Fibroblast of lung (primary cell): Measurements from ENCODE around the gene SLC7A14. TPM values are rescaled to one million over a fixed set of nuclear protein-coding genes. Genes with fewer than 3 reads are reported as not detected.
A peak's percentile ranks its signal among the peaks of the same experiment; 100 is the strongest.

Experiments
- DNase-seq, 2 donors: peaks; one replicate each; pipeline versions ENCODE4 v3.0.0 to v3.0.0-alpha.2; 2010; ENCODE audit warnings: low read depth in 2 of 2
- H2AFZ ChIP-seq: 2 replicates; pipeline ENCODE4 v1.5.1; 2012; ENCODE audit warnings: low read length, control low read depth, inconsistent platforms
- H3K27ac ChIP-seq: 2 replicates; pipeline ENCODE4 v1.5.1; 2011; ENCODE audit warnings: low read length, control low read depth; ENCODE audit not compliant: insufficient read depth
- H3K27me3 ChIP-seq: 2 replicates; pipeline ENCODE4 v1.5.1; 2011; ENCODE audit warnings: mild to moderate bottlenecking, low read length; ENCODE audit not compliant: control insufficient read depth, insufficient read depth
- H3K36me3 ChIP-seq: 2 replicates; pipeline ENCODE4 v1.5.1; 2011; ENCODE audit warnings: low read length; ENCODE audit not compliant: control insufficient read depth, insufficient read depth
- H3K4me1 ChIP-seq: 2 replicates; pipeline ENCODE4 v1.5.1; 2011; ENCODE audit warnings: low read length; ENCODE audit not compliant: control insufficient read depth, insufficient read depth; ENCODE audit errors: extremely low read depth
- H3K4me2 ChIP-seq: 2 replicates; pipeline ENCODE4 v1.5.1; 2011; ENCODE audit warnings: low read length, control low read depth; ENCODE audit not compliant: insufficient read depth; ENCODE audit errors: extremely low read depth
- H3K4me3 ChIP-seq, 4 experiments: fragments of 200-600 bp in 1 of 4; sonication (generic) in 1 of 4; replicated peaks in 1 of 4; 2 replicates each; pipeline ENCODE4 v1.5.1; 2011 to 2016; ENCODE audit warnings: low read length in 4 of 4, low read depth in 3 of 4, mild to moderate bottlenecking in 3 of 4, control low read depth in 2 of 4, inconsistent platforms in 1 of 4, mixed read lengths in 1 of 4; ENCODE audit not compliant: insufficient read depth in 1 of 4; ENCODE audit errors: control extremely low read depth in 1 of 4
- H3K79me2 ChIP-seq: 2 replicates; pipeline ENCODE4 v1.5.1; 2012; ENCODE audit warnings: mild to moderate bottlenecking, low read length, inconsistent platforms; ENCODE audit not compliant: control insufficient read depth, insufficient read depth
- H3K9ac ChIP-seq: 2 replicates; pipeline ENCODE4 v1.5.1; 2011; ENCODE audit warnings: mild to moderate bottlenecking, low read length, control low read depth; ENCODE audit not compliant: insufficient read depth
- H3K9me3 ChIP-seq: 2 replicates; pipeline ENCODE4 v1.5.1; 2012; ENCODE audit warnings: low read depth, low read length; ENCODE audit not compliant: control insufficient read depth, insufficient read depth
- H4K20me1 ChIP-seq: 2 replicates; pipeline ENCODE4 v1.5.1; 2011; ENCODE audit warnings: low read length; ENCODE audit not compliant: control insufficient read depth, insufficient read depth; ENCODE audit errors: extremely low read depth
- EZH2 ChIP-seq: IDR thresholded peaks from 2 replicates; pipeline ENCODE4 v1.5.1; 2012; ENCODE audit warnings: low read length, control low read depth, mild to moderate bottlenecking; ENCODE audit errors: missing control alignments
- polyA plus RNA-seq, 2 donors: library from polyadenylated mRNA; depleted of rRNA in 1 of 2; stranded (reverse) in 1 of 2; unstranded in 1 of 2; fragments of >200 nt; gene quantifications; 2 replicates each; pipeline ENCODE4 v1.2.1, GENCODE V29; 2011 to 2012; ENCODE audit warnings: missing spikeins in 1 of 2
- total RNA-seq: library from RNA; depleted of rRNA; stranded (reverse); fragments of >200 nt; gene quantifications from 2 replicates; pipeline ENCODE4 v1.2.1, GENCODE V29; 2014
- TF ChIP-seq, protein P1 (sequence below), 2 donors: IDR thresholded peaks in 1 of 2; conservative IDR thresholded peaks in 1 of 2; 1 replicate in 1 of 2; 2 replicates in 1 of 2; pipeline ENCODE4 v1.5.1; 2011 to 2012; ENCODE audit warnings: low read length in 2 of 2, control low read depth in 1 of 2, inconsistent platforms in 1 of 2, low read depth in 1 of 2, mild to moderate bottlenecking in 1 of 2

Gene SLC7A14
- total and polyA plus RNA-seq, 2 donors (not counting 1 experiment from before 2014, with no cell fraction given): 1.3 to 3.4 TPM

DNA sequence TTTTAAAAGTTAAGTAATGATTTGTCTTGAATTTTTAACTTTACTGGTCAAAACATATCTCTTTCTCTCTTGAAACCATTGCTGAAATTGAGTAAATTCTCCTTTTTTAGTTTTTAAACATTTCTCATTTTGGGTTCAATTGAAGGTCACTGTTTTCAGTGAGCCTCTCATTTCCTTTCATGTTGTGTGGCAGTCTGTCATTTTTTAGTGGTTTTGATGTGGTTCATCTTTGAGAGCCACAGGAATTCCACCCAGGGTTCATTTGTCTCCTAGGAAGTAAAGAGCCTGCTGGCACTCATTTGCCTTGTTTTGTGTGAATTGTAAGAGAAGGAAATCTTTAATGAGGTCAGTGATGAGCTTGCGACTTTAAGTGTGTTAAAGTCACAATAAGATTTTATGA lies 156.8 kb downstream of the SLC7A14 start:
- Histone ChIP-seq H3K27me3 (no peaks in the 10 kb centered on the region), H3K36me3 (peaks cover 16% of the 10 kb centered on the region), H3K79me2 (peaks cover 75% of the 10 kb centered on the region), H2AFZ (no peak overlapping the region), H3K9ac (no peak overlapping the region), H3K9me3 (no peaks in the 10 kb centered on the region), H4K20me1 (no peaks in the 10 kb centered on the region), H3K4me1 (peaks cover 5% of the 10 kb centered on the region), H3K27ac (no peak overlapping the region), H3K4me3 (no peak overlapping the region), H3K4me2 (no peak overlapping the region)
- peak; percentile 59 to 91 for DNase-seq
- TF ChIP-seq, protein P1, sequence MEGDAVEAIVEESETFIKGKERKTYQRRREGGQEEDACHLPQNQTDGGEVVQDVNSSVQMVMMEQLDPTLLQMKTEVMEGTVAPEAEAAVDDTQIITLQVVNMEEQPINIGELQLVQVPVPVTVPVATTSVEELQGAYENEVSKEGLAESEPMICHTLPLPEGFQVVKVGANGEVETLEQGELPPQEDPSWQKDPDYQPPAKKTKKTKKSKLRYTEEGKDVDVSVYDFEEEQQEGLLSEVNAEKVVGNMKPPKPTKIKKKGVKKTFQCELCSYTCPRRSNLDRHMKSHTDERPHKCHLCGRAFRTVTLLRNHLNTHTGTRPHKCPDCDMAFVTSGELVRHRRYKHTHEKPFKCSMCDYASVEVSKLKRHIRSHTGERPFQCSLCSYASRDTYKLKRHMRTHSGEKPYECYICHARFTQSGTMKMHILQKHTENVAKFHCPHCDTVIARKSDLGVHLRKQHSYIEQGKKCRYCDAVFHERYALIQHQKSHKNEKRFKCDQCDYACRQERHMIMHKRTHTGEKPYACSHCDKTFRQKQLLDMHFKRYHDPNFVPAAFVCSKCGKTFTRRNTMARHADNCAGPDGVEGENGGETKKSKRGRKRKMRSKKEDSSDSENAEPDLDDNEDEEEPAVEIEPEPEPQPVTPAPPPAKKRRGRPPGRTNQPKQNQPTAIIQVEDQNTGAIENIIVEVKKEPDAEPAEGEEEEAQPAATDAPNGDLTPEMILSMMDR (conservative IDR thresholded peaks at IDR 0.05 in 1 of 2, IDR thresholded peaks at IDR 0.05 in 1 of 2; ENCODE audit: low read depth in 1 of 2, low read length in 2 of 2): no peak
- TF ChIP-seq EZH2: no peak

DNA sequence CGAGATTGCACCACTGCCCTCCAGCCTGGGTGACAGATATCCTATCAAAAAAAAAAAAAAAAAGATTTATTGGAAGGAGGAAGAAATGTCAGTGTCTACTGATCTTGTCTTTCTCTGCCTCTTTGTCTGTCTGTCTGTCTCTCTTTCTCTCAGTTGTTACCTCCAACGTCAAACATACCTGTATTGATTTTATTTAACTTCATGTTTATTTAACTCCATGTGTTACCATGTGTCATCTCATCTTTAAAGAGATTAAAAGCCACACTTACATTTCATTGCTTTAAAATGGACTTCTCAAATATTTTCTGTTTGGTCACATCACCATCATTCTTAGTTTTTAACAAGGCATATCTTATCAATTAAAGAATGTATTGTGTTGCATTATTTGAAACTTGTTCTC lies 157.8 kb downstream of the SLC7A14 start:
- no peak overlapping the region for H2AFZ ChIP-seq
- peaks cover 19% of the 10 kb centered on the region for H3K36me3 ChIP-seq
- H3K27me3 ChIP-seq: no peaks in the 10 kb centered on the region
- H4K20me1 ChIP-seq: no peaks in the 10 kb centered on the region
- H3K9me3 ChIP-seq: no peaks in the 10 kb centered on the region
- no peak overlapping the region for H3K4me2 ChIP-seq
- peaks cover 81% of the 10 kb centered on the region for H3K79me2 ChIP-seq
- DNase-seq: no peak
- peaks cover 5% of the 10 kb centered on the region for H3K4me1 ChIP-seq
- TF ChIP-seq EZH2: no peak
- TF ChIP-seq, protein P1 (conservative IDR thresholded peaks at IDR 0.05 in 1 of 2, IDR thresholded peaks at IDR 0.05 in 1 of 2; ENCODE audit: low read depth in 1 of 2, low read length in 2 of 2): no peak
- H3K4me3 ChIP-seq: no peak overlapping the region
- no peak overlapping the region for H3K9ac ChIP-seq
- H3K27ac ChIP-seq: no peak overlapping the region

GRCh38 chr3:170426240-170426797 lies 159.6 kb downstream of the SLC7A14 start:
- peaks cover 15% of the 10 kb centered on the region for H3K36me3 ChIP-seq
- H3K4me3 ChIP-seq: no peak overlapping the region
- H3K9me3 ChIP-seq: no peaks in the 10 kb centered on the region
- no peak overlapping the region for H3K27ac ChIP-seq
- H3K27me3 ChIP-seq: no peaks in the 10 kb centered on the region
- DNase-seq: peak in 1 of 2 donors; percentile 78
- no peak for TF ChIP-seq EZH2
- TF ChIP-seq, protein P1 (conservative IDR thresholded peaks at IDR 0.05 in 1 of 2, IDR thresholded peaks at IDR 0.05 in 1 of 2; ENCODE audit: low read depth in 1 of 2, low read length in 2 of 2): no peak
- H2AFZ ChIP-seq: no peak overlapping the region
- peaks cover 7% of the 10 kb centered on the region for H3K4me1 ChIP-seq
- no peak overlapping the region for H3K4me2 ChIP-seq
- no peak overlapping the region for H3K9ac ChIP-seq
- peaks cover 88% of the 10 kb centered on the region for H3K79me2 ChIP-seq
- H4K20me1 ChIP-seq: no peaks in the 10 kb centered on the region
